LNCaP clone FGC (cell line): ENCODE measurements around the gene TTLL10.

ENCODE experiments used
- DNase-seq: peaks from one replicate; pipeline ENCODE4 v3.0.0-alpha.2; 2011; ENCODE audit warnings: low read depth
- H3K4me3 ChIP-seq: 2 replicates; pipeline ENCODE4 v1.5.1; 2011; ENCODE audit warnings: mild to moderate bottlenecking, low read depth, low read length, control low read depth
- TF ChIP-seq, protein P1 (sequence below): IDR thresholded peaks from 2 replicates; pipeline ENCODE4 v1.5.1; 2012; ENCODE audit warnings: mild to moderate bottlenecking; ENCODE audit not compliant: control insufficient read depth, insufficient read depth; ENCODE audit errors: extremely low read depth

The TTLL10 gene

GRCh38 chr1:1134300-1134970 lies 39.2 kb upstream of the TTLL10 start:
- no peak for DNase-seq
- TF ChIP-seq, protein P1, sequence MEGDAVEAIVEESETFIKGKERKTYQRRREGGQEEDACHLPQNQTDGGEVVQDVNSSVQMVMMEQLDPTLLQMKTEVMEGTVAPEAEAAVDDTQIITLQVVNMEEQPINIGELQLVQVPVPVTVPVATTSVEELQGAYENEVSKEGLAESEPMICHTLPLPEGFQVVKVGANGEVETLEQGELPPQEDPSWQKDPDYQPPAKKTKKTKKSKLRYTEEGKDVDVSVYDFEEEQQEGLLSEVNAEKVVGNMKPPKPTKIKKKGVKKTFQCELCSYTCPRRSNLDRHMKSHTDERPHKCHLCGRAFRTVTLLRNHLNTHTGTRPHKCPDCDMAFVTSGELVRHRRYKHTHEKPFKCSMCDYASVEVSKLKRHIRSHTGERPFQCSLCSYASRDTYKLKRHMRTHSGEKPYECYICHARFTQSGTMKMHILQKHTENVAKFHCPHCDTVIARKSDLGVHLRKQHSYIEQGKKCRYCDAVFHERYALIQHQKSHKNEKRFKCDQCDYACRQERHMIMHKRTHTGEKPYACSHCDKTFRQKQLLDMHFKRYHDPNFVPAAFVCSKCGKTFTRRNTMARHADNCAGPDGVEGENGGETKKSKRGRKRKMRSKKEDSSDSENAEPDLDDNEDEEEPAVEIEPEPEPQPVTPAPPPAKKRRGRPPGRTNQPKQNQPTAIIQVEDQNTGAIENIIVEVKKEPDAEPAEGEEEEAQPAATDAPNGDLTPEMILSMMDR = no peak
- H3K4me3 ChIP-seq = no peak overlapping the region

GRCh38 chr1:1135339-1136136 lies 38.1 kb upstream of the TTLL10 start:
- TF ChIP-seq, protein P1 = no peak
- DNase-seq = no peak

GRCh38 chr1:1136547-1137230 lies 37.0 kb upstream of the TTLL10 start:
- H3K4me3 ChIP-seq = no peak overlapping the region
- TF ChIP-seq, protein P1 = no peak
- DNase-seq = no peak

More at GRCh38 chr1:1135339-1136136, 38.1 kb upstream of the TTLL10 start:
- H3K4me3 ChIP-seq = no peak overlapping the region

- no peak overlapping the region for H3K4me3 ChIP-seq
- DNase-seq = no peak
- TF ChIP-seq, protein P1 = no peak
Measured at GRCh38 chr1:1137256-1138045, 36.2 kb upstream of the TTLL10 start.

GRCh38 chr1:1140673-1141072 lies 33.0 kb upstream of the TTLL10 start:
- no peak for DNase-seq
- TF ChIP-seq, protein P1 = no peak
- H3K4me3 ChIP-seq = no peak overlapping the region

DNA sequence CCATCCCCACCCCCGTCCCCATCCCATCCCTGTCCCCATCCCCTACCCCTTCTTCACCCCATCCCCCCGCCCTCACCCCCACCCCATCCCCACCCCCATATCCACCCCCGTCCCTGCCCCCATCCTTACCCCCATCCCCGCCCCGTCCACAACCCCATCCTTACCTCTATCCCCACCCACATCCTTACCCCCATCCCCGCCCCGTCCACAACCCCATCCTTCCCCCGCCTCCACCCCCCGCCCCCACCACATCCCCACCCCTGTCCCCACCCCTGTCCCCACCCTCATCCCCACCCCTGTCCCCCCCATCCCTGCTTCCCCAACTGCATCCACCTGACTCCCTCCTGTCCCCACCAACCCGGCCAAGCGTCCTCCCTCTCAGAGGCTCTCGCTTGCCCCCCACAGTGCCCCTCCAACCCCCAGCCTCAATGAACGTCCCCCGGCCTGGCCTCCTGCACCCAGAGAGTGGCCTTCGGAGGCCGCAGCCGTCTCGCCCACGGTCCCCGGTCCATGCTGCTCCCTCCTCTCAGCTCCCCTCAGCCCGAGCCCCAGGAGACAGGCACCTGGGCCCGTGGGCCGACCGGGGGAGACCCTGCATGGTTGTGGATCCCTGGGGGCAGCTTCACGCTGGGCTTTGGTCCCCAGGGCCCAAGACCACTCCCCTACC lies 32.3 kb upstream of the TTLL10 start:
- TF ChIP-seq, protein P1 = no peak
- H3K4me3 ChIP-seq = no peak overlapping the region
- DNase-seq = no peak
